Ovary (tissue), 3 donors: ENCODE results near the gene CEP170.

Source experiments
- EP300 ChIP-seq: sonication (generic); formaldehyde crosslinking; IDR thresholded peaks from one replicate; pipeline ENCODE4 v1.6.1; 2017; ENCODE audit warnings: antibody characterized with exemption
- TF ChIP-seq, protein P1 (sequence below), 3 donors: fragments of 450-650 bp in 2 of 3; fragments of 200-600 bp in 1 of 3; IDR thresholded peaks; one replicate each; pipeline versions ENCODE4 v1.5.1 to v1.8.0; 2016 to 2022; ENCODE audit warnings: antibody characterized with exemption in 3 of 3, mild to moderate bottlenecking in 1 of 3
- donor health status: DM: no; HTN: no; CAD: no.

- TF ChIP-seq, protein P1, sequence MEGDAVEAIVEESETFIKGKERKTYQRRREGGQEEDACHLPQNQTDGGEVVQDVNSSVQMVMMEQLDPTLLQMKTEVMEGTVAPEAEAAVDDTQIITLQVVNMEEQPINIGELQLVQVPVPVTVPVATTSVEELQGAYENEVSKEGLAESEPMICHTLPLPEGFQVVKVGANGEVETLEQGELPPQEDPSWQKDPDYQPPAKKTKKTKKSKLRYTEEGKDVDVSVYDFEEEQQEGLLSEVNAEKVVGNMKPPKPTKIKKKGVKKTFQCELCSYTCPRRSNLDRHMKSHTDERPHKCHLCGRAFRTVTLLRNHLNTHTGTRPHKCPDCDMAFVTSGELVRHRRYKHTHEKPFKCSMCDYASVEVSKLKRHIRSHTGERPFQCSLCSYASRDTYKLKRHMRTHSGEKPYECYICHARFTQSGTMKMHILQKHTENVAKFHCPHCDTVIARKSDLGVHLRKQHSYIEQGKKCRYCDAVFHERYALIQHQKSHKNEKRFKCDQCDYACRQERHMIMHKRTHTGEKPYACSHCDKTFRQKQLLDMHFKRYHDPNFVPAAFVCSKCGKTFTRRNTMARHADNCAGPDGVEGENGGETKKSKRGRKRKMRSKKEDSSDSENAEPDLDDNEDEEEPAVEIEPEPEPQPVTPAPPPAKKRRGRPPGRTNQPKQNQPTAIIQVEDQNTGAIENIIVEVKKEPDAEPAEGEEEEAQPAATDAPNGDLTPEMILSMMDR (IDR thresholded peaks at IDR 0.05): no peak
- TF ChIP-seq EP300: no peak
Measured at GRCh38 chr1:243264717-243265116, 9.6 kb upstream of the CEP170 start.
